ENCODE data around the gene ANO7. TPM values are rescaled to one million over a fixed set of nuclear protein-coding genes. Genes with fewer than 3 reads are reported as not detected.

The ANO7 gene
- total RNA-seq, 1 experiment from 2014 or later: 1.7 TPM

DNA sequence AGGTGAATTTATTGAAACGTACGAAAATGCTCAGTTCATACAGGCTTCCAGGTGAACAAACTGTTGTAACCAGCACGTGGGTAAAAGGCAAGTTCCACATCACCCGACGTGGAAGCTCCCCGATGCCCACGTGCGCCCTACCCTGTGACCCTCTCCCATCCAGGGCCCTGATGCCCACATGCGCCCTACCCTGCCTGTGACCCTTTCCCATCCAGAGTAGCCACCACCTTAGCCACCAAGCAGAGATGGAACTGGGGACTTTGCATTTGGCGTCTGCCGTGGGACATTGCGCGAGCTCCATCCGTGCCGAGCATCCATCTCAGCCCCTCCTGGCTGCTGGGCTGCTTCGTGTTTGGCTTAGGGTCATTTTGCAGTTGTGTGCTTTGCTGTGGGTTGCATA lies 37.5 kb downstream of the ANO7 start:
- no peaks in the 10 kb centered on the region for H3K9me3 ChIP-seq (replicated peaks)
- peaks cover 83% of the 10 kb centered on the region for H3K36me3 ChIP-seq
- peaks cover 6% of the 10 kb centered on the region for H3K4me1 ChIP-seq (replicated peaks)
- no peak overlapping the region for H3K4me3 ChIP-seq
- no peaks in the 10 kb centered on the region for H3K27me3 ChIP-seq (replicated peaks)
- DNase-seq (ENCODE audit: low read depth in 1 of 2, low spot score in 2 of 2): no peak
- no peak overlapping the region for H3K27ac ChIP-seq

DNA sequence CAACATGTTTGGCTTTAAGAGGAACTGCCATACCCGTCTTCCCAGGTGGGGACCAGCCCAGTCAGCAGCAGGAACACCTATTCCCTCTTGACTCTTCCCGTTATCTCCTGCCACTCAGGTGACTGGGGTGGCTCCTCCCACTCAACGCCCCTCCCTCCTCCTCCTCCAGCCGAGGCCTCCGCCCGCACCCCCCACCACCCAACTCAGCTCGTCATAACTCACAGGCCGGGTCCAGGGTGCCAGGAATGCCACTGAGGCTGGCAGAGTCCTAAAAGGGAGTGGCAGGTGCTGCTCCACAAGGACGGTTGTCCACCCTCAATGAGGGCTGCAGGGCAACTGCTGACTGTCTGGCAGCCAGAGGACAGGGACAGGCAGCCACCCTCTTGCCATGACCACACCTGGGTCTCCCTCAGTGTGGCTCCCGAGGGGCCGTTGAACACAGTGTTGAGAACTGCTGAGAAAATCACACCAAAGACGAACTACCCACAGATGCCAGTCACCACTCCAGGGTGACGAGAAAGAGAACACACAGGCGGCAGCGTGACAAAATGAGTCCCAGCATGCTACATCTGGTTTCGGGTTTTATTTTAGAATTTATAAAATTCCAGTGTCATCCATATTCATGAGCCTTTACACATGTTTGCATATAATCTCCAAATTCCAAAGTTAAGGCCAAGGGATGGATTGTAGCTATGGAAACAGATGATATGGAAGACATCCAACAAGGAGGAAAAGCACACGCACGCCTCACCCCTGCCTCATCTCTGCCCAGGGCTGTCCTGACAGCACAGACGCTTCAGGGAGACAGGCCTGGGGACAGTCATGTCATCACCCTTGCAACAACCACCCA lies 38.5 kb downstream of the ANO7 start:
- no peak for DNase-seq (ENCODE audit: low read depth in 1 of 2, low spot score in 2 of 2)
- Histone ChIP-seq H3K9me3 (replicated peaks) (no peaks in the 10 kb centered on the region), H3K4me3 (no peak overlapping the region), H3K4me1 (replicated peaks) (peaks cover 6% of the 10 kb centered on the region), H3K27me3 (replicated peaks) (no peaks in the 10 kb centered on the region), H3K36me3 (peaks cover 88% of the 10 kb centered on the region), H3K27ac (no peak overlapping the region)

DNA sequence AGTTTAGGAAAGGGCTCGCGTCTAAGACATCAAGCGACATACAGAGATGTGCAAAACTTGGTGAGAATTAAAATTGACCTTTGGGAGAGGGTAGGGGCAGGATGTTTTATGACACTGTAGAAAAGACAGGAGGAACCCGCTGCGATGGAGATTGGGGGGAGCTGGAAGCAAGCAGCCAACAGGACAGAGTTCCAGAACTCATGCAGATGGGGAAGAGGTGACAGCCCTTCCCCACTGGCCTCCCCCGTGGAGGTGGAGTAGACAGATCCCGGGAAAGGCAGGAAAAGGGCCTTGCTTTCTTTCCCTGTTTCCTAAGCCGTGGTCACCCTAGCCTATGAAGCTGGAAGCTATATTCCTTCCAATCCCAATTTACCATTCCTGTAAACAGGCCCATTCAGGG lies 39.1 kb downstream of the ANO7 start:
- Histone ChIP-seq H3K36me3 (peaks cover 95% of the 10 kb centered on the region), H3K9me3 (replicated peaks) (no peaks in the 10 kb centered on the region), H3K4me1 (replicated peaks) (peaks cover 6% of the 10 kb centered on the region), H3K27ac (no peak overlapping the region), H3K27me3 (replicated peaks) (no peaks in the 10 kb centered on the region), H3K4me3 (no peak overlapping the region)
- no peak for DNase-seq (ENCODE audit: low read depth in 1 of 2, low spot score in 2 of 2)

DNA sequence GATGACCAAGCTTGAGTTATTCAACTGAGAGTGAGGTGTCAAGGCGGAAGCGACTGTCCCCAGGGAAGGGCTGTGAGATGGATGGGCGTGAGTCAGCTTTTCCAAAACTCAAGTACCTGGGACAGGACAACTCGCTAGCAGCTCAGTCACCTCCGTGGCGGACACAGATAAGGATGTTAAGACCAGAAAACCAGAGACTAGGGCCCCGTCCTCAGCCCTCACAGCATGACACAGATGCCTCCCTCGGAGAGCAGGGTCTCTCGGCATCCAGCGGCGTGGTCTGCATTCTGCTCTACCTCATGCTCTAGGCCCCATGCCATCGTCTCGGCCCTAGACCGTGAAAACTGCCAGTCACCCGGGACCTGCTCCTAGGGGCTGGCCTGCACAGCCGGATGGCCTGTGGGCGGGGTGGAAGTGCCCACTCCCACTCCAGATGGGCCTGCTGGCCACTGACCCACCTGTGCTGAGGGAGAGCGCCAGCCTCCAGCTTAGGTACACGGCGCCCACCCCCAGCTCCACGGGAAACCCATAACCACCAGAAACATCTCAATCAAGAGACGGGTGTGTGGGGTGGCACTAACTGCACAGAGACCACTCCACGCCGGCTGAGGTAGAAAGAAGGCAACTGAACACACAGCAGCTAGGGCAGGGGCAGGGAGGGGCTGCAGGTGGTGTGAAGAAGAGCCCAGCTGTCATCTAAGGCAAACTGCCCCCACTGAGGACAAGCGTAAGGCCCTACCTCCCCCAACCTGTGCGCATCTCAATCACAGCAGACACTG lies 39.8 kb downstream of the ANO7 start:
- peaks cover 96% of the 10 kb centered on the region for H3K36me3 ChIP-seq
- DNase-seq (ENCODE audit: low read depth in 1 of 2, low spot score in 2 of 2): no peak
- no peaks in the 10 kb centered on the region for H3K9me3 ChIP-seq (replicated peaks)
- no peaks in the 10 kb centered on the region for H3K27me3 ChIP-seq (replicated peaks)
- H3K4me1 ChIP-seq (replicated peaks): peaks cover 6% of the 10 kb centered on the region
- H3K4me3 ChIP-seq: no peak overlapping the region
- no peak overlapping the region for H3K27ac ChIP-seq

DNA sequence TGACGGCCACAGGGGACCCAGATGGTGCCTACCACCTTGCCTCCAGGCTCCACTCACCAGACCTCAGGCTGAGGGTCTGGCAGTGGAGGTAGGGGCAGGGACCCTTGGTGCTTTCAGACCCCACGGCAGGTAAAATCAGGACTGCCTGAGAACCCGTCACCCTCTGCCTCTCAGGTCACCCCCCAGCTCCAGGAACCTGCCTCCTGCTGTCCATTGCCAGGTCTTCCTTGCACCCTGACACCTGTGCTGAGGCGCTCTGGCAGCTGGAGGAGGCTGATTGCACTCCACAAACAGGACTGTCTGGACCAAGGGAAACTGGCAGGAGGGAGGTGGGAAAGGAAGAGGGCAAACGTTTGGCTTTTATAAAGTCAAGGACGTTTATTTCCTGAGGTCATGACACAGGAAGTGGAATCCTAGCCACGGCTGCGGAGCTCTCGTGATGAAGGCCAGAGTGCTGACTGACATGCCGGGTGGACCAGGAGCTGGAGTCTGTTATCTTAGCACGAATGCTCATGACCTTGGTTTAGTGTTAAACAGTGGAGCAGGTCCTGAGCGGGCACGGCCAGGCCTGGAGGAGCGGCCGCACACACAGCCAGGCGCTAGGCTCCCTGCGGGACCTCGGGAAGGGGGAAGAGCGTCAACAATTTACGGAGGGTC lies 40.5 kb downstream of the ANO7 start:
- Histone ChIP-seq H3K4me1 (replicated peaks) (peaks cover 3% of the 10 kb centered on the region), H3K36me3 (peaks cover 96% of the 10 kb centered on the region), H3K4me3 (no peak overlapping the region), H3K27me3 (replicated peaks) (no peaks in the 10 kb centered on the region), H3K9me3 (replicated peaks) (no peaks in the 10 kb centered on the region), H3K27ac (no peak overlapping the region)
- DNase-seq (ENCODE audit: low read depth in 1 of 2, low spot score in 2 of 2): no peak

DNA sequence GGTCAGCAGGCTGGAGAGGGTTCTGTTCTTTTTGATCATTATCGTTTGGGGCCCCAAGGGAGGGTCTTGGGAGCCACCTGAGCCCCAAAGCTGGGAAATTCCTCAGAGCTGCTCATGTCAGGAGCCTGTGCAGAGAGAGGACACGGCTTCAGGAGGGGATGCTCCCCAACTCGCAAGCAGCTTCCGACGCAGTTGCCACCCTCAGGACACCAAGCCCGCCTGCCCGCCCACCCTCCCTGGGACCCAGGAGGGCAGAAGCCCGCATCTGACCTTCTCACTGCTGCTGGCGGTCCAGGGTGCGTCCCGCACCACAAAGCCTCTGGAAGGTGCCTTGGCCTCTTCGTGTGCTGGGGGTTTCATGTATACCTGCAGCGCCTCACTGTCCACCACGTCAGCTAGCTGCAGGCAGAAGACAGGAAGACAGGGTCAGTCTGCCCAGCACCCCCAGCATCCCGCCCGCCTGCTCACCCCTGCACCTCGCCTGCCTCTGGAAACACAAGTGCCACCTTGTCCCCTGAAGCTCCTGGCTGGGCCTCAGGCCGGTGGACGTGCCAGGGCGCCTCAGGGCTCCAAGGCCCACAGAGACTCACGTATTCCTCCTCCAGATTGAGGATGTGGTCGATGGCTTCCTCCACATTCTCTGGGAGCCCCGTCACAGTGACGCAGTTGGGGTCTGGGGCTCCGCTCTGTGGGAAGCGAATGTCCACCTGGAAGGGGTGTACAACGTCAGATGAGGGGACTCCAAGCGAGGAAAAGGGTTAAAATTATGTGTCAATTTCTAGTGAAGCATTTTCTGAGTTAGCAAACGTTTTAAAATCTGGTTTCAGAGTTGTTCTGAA lies 41.3 kb downstream of the ANO7 start:
- Histone ChIP-seq H3K27ac (no peak overlapping the region), H3K36me3 (peaks cover 96% of the 10 kb centered on the region), H3K4me1 (replicated peaks) (no peaks in the 10 kb centered on the region), H3K4me3 (no peak overlapping the region), H3K27me3 (replicated peaks) (no peaks in the 10 kb centered on the region), H3K9me3 (replicated peaks) (no peaks in the 10 kb centered on the region)
- DNase-seq (ENCODE audit: low read depth in 1 of 2, low spot score in 2 of 2): no peak

DNA sequence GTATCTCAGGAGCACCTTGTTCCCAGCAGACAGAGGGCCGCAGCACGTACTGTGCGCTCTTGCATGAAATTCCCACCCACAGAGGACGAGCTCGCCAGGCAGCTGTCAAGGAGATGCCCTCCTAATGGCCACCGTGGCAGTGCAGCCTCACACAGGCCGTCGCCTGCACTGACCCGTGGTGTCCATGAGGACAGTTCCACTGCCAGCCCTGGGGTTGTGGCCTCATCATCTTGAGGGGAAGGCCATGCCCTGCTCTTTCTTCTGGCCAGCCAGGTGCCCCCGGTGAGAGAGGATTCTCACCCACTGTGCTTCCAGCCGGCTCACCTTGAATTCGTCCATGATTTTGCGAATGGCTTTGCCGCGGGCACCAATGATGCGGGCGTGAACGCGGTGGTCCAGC lies 42.0 kb downstream of the ANO7 start:
- Histone ChIP-seq H3K9me3 (replicated peaks) (no peaks in the 10 kb centered on the region), H3K4me1 (replicated peaks) (no peaks in the 10 kb centered on the region), H3K27me3 (replicated peaks) (no peaks in the 10 kb centered on the region), H3K4me3 (no peak overlapping the region), H3K27ac (no peak overlapping the region), H3K36me3 (peaks cover 96% of the 10 kb centered on the region)
- no peak for DNase-seq (ENCODE audit: low read depth in 1 of 2, low spot score in 2 of 2)

DNA sequence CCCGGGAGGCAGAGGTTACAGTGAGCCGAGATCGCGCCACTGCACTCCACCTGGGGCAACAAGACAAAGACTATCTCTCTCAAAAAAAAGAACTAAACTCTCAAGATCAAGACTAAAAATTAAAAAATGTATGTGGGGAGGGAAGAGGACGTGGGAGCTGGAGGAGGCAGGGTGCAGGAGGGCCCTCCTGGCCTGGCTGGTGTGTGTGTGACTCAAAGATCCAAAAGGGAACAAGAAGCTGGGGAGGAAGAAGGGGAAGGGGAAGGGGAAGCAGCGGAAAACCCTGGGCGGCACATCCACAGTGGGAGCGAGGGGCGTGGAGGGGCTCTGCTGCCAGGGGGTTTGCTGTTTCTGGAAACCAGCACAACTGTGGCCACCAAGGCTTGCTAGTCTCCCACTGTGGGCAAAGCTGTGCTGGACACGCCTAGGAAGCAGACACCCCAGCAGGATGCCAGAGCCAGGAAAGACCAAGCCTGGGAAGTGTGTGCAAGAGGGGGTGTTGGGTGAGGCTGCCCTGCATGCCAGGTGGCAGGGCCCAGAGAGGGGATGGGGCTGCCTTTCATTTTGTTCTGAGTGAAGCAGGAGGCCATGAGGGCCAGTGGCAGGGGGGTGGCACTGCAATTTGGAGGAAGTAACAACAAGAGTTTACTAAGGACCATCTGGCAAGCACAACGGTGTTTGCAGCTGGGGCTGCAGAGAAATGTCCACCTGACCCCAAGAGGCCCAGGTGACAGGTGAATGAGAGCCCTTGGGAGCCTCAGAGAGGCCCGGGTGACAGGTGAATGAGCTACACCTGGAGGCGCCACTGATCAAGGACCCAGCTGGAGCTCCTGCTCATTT lies 44.5 kb downstream of the ANO7 start:
- no peak for DNase-seq (ENCODE audit: low read depth in 1 of 2, low spot score in 2 of 2)
- Histone ChIP-seq H3K36me3 (peaks cover 98% of the 10 kb centered on the region), H3K27ac (no peak overlapping the region), H3K27me3 (replicated peaks) (no peaks in the 10 kb centered on the region), H3K4me1 (replicated peaks) (no peaks in the 10 kb centered on the region), H3K9me3 (replicated peaks) (no peaks in the 10 kb centered on the region), H3K4me3 (no peak overlapping the region)

DNA sequence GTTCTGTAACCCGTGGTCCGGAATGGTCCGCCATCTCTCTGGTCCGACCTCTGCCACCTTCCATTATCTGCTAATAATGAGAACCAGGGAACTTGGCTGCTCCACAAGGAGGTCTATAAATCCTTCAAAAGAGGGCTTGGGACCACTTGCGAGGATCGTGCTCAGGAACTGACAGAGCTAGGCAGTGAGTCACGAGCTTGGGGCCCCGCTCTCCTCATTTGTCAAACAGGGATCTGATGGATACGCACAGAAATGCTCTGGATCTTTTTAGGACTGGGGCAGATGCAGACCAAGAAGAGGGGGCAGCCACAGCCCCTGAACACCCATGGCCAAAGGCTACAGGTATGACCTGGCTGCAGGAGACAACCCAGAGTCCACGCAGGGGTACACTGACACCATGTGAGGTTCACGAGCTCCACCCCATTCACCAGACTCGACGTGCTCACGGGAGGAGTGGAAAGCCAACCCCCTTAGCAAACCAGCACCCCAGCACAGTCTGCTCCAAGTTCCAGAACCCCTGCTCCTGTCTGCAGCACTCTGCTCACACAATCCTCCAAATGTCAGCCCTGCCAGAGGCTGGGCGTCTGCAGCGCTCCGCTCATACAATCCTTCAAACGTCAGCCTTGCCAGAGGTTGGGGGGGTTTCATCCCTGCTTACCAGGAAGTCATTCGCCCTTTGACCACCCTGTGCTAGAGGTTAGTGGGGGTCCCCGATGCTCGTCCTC lies 45.8 kb downstream of the ANO7 start:
- peaks cover 98% of the 10 kb centered on the region for H3K36me3 ChIP-seq
- H3K27me3 ChIP-seq (replicated peaks): no peaks in the 10 kb centered on the region
- DNase-seq (ENCODE audit: low read depth in 1 of 2, low spot score in 2 of 2): no peak
- H3K4me3 ChIP-seq: no peak overlapping the region
- no peaks in the 10 kb centered on the region for H3K4me1 ChIP-seq (replicated peaks)
- H3K9me3 ChIP-seq (replicated peaks): no peaks in the 10 kb centered on the region
- no peak overlapping the region for H3K27ac ChIP-seq

DNA sequence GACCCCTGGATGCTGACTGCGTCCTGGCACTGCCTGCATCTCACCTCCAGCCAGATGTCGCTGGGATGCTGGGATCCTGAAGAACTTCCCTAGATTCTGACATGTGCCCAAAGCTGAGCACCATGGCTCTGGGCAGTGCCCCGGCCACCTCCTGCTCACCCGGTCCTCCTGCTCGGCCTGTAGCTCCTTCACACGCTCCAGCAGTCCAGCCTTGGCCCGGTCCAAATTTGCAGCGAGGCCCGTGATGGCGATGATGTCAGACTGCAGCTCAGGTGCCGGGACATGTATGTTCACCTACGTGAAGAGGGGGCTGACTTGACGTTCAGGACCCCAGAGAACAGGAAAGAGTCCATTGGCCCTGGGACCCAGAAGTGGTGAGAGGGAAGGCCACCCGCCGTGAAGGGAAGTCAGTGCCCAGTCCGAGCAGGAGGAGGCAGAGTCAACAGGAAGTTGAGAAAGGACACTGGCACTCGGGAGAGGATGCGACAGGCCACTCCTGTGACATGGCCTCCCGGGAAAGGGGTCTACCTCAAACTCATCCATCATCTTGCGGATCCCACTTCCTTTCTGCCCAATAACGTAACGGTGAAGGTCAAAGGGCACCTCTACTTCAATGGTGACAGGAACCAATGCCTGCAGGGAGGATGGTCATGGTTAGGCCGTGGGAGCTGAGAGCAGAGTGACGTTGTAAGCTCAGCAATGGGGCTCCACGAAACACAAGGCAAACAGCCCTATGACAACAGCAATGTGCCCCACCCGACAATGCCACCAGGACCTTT lies 46.7 kb downstream of the ANO7 start:
- H3K9me3 ChIP-seq (replicated peaks): no peaks in the 10 kb centered on the region
- peaks cover 100% of the 10 kb centered on the region for H3K36me3 ChIP-seq
- H3K4me3 ChIP-seq: no peak overlapping the region
- H3K27ac ChIP-seq: no peak overlapping the region
- no peaks in the 10 kb centered on the region for H3K4me1 ChIP-seq (replicated peaks)
- no peaks in the 10 kb centered on the region for H3K27me3 ChIP-seq (replicated peaks)
- no peak for DNase-seq (ENCODE audit: low read depth in 1 of 2, low spot score in 2 of 2)

DNA sequence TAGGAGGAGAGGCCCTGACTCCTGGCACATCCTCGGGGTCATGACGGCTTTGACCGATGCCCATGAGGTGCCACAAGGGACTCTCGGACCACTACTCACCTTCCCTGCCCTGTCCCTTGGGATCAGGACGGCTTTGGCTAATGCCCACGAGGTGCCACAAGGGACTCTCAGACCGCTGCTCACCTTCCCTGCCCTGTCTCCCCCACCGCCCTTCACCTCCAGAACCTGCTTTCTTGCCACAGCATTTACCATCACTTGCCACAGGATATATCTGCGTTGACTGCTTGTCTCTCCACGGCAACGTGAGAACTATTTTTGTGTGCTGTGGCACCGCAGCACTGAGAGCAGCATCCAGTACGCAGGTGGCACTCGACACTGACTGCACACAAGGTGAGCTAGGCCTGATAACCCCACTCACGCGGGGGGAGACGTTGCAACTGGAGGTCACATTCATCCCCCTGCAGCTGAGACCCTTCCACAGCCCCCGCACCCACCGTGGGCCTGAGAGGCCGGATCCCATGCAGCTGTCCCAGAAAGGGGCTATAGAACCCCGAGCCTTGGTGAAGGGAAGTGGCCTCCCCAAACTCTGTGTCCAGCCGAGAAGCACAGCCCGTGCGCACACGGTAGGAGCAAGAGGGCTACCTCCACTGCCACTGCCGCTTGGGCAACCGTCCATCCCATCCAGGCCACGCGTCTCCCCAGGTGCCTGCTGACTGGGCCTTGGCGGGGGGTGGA lies 47.5 kb downstream of the ANO7 start:
- Histone ChIP-seq H3K36me3 (peaks cover 100% of the 10 kb centered on the region), H3K4me1 (replicated peaks) (no peaks in the 10 kb centered on the region), H3K27ac (no peak overlapping the region), H3K4me3 (no peak overlapping the region), H3K9me3 (replicated peaks) (no peaks in the 10 kb centered on the region), H3K27me3 (replicated peaks) (no peaks in the 10 kb centered on the region)
- DNase-seq (ENCODE audit: low read depth in 1 of 2, low spot score in 2 of 2): no peak

Measured in SJSA1 (cell line).